ENCODE results near the gene SLC12A8.

Gene SLC12A8

DNA sequence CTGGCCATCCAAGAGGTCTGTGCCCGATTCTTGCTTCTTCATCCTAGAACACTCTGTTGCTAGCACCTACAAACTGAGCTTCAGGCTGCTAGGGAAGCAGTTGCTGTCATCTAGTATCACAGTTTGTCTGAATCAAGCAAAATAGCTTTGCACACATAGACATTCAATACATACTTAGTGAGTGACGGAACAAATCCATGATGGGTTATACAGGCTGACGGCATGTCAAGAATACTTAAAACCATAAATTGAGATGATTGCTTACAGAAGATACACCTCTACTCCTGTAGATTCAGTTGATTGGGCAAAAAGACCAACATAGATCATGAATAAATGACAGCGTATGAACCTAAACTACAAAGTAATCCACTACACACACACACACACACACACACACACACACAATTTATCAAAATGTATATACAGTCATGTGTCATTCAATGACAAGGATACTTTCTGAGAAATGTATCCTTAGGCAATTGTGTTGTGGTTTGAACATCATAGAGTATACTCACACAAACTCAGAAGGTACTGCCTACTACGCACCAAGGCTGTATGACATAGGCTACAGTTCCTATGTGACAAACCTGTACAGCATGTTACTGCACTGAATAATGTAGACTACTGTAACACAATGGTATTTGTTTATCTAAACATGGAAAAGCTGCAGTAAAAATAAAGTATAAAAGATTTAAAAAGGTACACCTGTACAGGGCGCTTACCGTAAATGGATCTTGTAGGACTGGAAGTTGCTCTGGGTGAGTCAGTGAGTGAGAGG lies 142.4 kb downstream of the SLC12A8 start:
- DNase-seq = no peak

DNA sequence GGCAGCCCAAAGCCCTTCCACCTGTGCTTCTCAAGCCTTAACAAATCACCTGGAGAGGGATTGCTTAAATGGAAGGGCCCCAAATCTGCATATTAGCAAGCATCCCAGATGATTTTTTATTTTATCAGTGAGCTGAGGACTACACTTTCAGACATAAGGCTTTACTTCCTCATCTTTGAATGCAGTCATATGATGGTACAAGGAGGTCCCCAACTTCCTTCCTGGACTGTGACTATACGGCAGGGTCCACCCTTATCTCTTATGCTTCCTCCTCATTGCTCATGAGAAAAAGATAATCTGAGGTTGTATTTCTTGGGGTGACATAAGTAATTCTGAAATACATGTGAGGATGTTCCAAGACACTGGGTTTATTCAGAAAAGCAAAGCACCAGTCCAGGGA lies 143.1 kb downstream of the SLC12A8 start:
- no peak for DNase-seq

DNA sequence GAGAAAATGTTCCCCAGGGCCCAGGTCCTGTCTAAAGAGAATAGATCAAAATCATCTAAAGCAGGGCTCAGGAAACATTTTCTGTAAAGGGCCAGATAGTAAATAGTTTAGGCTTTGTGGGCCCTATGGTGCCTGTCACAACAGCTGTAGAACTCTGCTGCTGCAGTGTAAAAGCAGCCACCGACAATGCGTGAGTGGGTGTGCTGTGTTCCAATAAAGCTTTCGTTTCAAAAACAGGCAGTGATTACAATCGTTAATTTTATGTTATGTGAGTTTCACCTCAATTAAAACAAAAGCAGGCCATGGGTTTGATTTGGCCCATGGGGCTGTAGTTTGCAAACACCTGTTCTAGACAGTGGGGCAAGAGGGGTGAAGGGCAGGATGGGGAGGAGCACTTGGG lies 144.3 kb downstream of the SLC12A8 start:
- no peak for DNase-seq

DNA sequence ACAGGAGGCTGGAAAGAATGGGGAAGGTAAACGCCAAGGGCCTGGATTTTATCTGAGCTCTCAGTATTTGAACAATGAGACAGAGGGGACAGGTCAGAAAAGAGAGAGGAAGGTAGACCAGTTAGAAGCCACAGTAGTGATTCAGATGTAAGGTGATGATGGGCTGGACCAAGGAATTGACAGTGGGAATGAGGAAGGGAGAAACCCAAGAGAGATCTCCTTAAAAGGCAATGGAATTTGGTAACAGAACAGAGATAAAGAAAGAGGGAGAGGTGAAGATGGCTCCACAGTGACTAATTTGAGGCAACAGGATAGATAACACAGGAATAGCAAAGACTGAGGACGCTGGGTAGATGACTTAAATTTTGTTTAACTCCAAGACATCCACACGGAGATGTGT lies 145.3 kb downstream of the SLC12A8 start:
- no peak for DNase-seq

DNA sequence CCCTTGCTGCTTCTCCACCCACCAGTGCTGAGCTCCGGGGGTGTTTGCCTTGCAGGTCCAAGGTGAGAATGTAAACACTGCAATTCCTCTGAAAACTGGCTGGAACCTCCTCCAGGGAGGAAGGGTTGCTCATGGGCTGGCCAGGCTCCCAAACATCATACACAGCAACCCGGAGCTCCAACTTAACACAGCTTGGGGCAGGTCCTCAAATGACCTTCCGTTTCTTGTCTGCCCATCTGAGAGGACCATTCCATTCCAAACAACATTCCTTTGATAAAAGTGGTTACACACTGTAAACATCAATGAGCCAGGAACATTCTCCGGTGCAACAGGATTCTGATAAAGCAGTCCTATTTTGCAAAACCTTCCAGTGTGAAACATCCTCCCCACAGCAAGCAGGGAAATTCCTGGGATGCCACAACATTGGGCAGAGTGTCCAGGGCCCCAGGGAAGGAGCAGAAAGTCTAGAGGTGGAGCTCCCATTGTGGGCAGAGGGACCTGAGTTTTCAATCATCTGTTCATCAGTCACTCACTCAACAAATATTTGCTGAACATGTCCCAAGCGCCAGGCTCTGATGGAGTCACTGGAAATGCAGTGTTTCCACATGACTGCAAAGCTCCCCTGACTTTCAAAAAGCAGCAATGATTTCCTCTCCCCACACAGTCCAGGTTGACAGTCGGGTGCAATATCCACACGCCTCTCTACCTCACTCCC lies 149.5 kb downstream of the SLC12A8 start:
- DNase-seq = no peak

DNA sequence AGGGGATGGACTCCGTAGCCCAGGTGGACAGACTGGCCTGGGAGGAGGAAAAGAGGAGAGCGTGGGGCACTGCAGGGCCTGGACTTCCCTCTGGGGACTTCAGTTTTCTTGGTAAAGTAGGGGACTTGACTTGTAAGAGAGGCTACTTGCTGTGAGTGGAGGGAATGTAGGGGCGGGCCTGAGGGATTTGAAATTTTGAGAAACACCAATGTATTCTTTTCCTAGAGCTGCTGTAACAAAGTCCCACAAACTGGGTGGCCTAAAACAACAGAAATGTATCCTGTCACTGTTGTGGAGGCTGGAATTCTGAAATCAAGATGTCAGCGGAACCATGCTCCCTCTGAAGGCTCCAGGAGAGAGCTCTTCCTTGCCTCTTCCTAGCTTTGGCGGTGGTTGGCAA lies 150.9 kb downstream of the SLC12A8 start:
- DNase-seq = no peak

DNA sequence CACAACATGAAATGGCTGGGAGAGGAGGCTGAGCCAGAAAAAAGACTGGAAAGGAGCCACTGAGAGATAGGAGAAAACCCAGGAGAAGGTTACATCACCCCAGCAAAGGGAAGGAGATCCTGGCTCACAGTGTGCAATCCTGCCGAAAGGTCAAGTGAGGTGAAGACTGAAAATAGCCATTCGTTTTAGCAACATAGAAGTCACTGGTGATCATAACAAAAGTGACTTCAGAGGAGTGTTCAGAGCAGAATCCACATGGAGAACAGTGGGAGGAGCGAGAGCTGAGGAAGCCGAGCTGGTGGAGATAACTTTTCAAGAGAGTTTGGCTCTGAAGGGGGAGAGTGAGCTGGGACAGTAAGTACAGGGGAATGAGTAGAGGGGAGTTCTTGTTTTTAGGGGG lies 151.4 kb downstream of the SLC12A8 start:
- no peak for DNase-seq

DNA sequence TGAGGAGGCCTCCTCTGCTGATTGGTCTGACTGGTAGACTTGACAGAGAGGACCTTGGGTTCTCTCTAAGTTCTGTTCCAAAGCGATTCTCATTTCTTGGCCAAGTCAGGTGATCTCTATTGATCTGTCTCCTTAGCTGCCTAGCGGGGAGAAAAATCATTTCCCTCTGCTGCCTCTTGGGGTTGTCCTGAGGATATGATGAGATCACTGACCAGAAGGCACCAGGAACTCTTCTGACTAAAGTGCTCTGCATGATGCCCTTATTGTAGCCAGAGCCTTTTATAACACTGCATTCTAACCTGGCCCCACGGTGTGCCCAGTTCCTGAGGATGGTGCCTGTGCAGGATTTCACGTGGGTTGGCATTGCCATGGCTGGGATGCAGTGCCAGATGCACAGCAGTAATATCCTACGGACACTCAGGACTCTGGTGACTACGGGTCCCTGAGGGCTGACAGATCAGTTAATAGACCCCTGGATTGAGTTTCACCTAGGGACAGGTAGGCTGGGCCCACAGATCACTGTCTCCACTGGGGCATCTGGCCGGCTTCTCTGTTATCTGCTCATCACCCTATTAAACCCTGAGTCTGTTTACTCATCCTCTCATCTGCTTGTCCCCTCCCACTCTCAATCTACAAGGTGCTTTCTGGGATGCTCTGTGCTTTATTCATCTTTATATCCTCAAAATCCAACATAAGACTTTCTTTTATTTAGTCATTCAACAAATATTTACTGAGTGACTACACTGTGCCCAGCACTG lies 152.9 kb downstream of the SLC12A8 start:
- no peak for DNase-seq

DNA sequence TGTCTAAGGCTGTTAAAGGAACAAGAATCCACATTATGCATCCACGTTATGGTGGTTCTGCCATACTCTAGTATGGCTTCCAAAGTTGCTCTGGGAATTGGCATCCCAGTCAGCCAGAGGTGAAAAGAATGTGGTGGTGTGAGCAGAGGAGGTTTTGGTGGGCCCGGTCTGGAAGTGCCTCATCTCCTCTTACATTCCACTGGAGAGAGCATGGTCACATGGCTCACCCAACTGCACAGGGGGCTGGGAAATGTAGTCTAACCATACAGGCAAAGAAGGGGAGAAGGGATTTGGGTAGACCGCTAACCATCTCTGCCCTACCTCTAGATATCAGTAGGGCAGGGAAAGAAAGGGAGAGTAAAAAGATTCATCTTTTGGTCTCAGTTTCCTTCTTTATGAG lies 153.6 kb downstream of the SLC12A8 start:
- DNase-seq = no peak

DNA sequence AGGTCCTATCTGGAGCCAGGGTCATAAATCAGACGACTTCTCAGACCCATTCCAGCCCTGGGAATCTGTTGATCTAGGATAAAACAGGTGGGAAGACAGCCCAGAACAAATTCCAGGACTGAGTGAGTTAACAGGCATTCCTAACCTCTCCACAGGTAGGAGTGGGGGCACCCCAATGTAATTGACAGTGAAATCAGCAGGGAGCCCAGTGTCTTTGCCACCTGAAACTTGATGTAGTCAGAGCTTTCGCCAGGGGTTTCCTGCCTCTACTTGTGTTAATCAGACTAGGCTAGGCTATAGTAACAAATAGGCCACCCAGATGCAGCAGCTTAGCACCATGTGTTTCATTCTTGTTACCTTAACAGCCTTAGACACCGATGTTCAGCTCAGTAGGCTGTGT lies 154.0 kb downstream of the SLC12A8 start:
- DNase-seq = no peak

DNA sequence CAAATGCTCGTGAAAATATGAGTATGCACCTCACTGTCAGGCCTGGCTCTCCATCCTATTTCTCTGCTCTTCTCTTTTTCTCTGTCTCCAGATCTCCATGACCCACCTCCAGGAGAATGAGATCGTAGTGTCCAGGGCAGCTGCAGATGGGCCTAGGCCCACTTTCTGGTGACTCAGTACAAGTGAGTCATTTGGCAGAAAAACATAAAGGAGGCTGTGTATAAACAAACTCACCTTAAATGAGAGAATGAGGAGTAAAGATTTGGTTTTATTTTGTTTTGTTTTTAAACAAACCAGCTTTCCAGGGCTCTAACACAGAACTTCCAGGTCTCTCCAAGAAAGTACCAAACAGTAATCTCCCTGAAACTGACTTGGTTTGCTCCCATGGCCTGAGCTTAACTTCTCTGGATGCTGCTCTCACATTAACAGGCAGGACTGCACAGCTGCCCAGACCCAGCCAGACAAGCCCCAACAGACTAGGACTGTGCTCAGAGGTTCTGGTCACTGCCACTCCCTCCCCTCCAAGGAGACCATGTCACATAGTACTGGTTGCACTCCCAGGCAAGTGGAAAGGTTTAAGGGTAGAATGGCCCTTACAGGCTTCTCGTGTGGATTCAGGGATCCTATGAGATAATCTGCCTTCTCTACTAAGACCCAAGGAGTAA lies 155.2 kb downstream of the SLC12A8 start:
- DNase-seq = no peak

DNA sequence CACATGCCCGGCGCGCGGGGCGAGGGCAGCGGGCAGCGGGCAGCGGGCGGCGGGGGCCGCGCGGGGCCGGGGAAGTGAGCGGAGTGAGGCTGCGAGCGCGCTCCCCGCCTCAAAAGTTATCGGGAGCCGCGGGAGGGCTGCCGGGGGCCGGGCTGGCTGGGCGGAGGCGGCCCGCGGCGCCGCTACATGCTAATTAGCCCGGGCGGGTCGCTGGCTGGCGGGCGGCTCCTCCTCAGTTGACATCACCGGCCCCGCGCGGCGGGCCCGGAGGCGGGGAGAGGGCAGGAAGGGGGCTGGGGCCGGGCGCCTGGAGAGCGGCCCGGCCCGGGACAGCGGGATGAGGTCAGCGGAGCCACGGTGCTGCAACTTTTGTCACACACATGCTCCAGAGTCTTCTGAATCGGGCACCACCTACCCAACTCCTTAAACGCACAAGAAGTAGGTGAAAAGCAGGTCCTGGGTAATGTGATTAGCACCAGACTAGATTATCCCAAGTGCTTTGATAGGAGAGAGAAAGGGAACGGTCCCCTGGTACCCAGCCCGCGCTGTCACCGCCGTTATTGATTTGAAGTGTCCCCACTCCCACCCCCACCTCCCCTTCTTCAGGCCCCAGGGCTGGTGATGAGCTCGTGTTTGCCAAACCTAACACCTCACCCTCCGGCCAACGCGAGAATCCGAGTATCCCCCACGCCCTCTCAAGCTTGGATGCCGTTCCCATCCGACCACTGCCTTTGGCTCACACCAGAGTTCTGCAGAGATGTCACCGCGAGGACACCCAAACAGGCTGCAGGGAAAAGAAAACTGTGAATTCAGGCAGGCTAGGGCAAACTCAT lies 156.4 kb downstream of the SLC12A8 start, which contains the start of gene HEG1:
Gene HEG1 (minus strand): TSS at position 85 of the 833 bp plus-strand sequence. CDS start 107 bp downstream, outside the sequence.
- no peak for DNase-seq

DNA sequence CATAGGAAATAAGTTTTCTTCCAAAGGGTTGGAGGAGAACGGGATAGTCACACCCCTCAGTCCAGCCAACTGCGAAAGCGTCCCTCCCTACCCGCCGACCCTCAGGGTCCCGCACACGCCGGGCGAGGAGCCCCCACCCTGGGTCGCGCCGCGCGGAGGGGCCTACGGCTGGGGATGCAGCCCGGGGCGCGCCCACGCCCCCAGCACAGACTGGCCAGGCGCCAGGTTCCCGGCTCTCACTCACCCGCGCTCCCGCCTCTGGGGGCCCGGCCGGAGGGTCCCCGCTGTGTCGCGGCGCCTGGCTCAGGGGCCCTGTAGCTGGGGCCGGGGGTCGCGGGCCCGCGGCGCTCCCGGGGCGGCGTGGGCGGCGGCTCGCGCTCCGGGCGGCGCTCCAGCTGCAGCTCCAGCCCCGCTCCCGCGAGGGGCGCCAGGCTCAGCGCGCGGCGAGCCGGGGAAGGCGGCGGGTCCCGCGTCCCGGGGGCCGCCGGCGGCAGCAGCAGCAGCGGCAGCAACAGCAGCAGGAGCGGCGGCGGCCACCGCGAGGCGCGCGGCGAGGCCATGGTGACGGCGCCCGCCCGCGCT lies 157.1 kb downstream of the SLC12A8 start:
- no peak for DNase-seq

DNA sequence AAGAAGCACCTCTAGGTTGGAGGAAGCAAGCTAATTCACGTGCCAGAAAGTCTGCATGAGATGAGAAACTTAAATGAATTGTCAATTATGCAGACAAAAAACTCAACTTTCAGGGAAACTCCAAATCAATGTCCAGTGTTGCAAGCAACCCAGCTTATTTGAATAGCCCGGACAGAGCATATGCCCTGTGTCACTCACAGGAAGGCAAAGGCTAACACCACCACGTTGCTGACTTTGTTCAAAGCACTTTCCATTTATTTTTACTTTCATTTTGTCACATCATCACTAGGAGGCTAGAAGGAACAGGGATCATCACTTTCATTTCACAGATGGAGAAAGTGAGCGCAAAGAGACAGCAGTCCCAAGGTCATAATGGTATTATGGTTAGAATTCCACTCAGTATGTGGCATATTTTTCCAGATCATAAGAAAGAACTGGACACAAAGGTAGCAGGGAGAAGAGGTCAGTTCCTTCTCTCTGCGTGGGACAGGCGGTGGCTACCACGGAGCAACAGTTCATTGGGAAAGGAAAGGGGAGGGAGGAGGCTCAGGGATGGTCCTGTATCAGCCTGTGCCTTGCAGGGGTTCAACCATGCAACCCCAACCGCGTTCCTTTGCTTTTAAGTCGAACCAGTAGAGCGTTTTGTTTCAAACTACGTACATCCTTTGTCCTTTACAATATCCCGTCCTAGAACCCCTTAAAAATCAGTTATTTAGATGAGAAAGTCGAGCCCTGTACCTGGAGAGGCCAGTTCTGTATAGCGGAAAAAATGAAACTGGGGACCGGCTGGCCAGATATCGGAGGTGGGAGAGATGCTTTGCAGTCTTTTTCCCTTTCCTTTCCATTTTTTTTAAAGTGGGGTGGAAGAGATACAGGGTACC lies 157.9 kb downstream of the SLC12A8 start:
- no peak for DNase-seq

DNA sequence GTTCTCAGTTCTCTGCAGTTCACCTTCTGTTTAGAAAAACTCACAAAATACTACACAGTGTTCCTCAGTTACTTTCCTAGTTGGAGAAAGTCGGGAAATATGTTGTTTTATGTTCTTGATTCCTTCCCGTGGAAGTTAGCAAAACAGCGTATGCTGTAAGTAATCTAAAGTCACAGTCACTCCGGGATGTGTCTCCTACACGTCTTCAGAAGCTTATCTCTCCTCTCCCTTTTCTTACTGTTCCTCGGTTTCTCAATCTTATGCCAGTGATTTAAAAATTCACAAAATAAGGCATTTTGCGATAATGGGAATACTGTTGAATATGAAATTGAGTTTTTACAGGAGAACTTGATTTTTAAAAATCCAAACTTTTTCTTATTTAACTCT lies 158.5 kb downstream of the SLC12A8 start:
- no peak for DNase-seq

DNA sequence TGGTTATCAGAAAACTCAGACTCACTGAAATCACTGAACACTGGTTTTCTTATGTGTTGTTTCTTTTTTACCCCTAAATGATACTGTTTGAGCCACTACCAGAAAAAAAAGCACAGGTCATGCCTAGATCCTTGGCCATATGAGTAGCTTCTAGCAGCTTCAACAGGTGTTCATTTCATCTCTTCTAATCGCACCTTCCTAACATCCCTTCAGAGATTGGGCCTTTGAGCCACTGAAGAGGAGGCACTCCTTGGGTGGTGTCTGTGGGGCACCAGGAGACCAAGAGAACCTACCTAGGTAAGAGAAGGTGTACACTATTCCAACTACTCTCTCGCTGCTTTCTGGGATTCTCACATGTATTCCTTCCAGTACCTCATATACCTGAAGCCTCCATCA lies 159.2 kb downstream of the SLC12A8 start:
- DNase-seq = no peak

DNA sequence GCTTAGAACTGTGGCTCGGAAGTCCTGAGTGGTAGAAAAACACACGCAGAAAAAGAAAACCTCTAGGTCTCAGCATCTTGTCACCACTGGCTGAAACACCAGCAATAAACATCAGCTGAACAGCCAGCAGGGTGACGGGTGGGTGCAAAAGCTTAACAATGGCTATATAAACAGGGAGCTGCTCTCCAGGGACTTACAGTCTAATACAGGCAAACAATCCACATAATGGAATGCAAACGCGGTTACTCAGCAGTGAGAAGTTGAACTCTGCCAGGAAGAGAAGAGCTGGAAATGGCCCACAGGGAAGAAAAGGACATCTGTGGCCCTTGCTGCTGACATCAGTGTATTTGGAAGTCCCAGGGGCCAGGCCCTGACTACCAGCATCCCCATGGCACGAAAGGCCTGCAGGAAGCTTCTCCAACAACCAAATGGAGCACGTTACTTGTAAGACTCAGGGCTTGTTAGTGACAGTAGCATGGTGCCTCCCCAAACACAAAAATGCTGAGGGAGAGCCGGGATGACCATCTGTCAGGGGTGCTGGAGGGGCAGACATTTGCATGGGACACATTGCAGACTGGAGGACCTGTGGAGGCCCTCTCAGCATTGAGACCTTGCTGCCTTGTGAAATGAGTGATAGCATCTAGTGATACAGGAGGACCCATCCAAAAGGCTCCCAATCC lies 159.8 kb downstream of the SLC12A8 start:
- no peak for DNase-seq

DNA sequence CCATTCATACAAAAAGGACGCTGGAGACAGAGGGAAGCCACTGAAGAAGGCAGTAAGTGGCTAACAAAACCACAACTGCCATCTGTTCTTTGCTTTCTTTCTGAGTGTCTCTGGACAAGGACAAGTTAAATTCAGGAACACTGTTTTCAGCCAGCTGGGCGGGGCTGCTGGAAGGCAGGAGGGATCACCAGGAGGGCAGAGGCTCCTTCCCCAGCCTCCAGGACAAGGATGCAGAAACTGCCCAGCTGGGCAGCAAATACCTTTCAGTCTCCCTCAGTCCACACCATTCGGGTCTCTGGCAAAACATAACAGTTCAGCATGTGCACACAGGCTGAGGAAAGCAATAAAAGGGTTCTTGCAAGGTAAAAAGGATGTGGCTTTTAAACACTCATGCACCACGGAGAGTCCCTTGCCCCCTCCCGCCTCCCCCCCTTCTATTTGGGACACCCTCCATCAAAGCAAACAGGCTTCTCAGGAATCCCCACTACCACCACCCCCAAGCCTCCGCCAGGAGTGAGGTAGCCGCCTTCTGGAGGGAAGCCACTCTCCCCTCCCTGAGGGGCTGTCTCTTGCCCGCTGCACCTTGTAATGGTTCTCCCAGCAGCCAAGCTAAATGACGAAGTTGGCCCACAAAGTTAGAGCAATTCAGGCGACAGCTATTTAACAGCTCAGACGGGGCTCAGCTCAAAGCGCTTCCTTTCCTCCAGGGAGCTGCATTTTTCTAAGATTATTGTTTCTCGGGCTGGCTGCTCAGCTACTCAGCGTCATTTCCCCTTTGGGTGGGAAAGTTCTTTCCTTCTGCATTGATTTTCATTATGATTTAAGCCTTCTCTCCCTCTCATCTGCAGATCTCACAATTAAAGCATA lies 160.6 kb downstream of the SLC12A8 start:
- no peak for DNase-seq

DNA sequence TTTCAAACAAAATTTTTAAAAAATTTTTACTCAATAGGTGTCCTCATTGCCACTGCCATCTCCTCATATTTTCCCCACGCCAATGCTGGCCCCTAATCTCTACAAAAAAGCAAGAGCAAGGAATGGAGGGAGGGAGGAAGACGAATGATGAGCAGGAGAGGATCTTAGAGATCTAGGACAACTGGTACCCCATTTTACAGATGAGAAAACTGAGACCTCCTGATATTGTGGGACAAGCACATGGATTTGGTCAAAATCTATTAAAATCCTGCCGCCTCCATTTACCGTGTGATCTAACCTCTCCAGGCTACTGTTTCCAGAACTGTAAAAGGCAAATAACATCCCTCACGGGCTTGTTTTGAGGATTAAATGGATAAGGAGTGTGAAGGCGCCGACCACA lies 161.3 kb downstream of the SLC12A8 start:
- no peak for DNase-seq

All from NCI-H2107 (cell line).